GM19438 (cell line): Measurements from ENCODE around the gene RSRP1.
"Not testable (repeated sequence)": the region's sequence is repeated elsewhere in the genome, so short reads cannot be mapped to it uniquely, and the experiment has no call there.

ENCODE experiments used
- ATAC-seq: cut with Tn5 transposase; IDR thresholded peaks from one replicate; pipeline ENCODE4 v1.9.1; 2021; ENCODE audit warnings: low read depth; ENCODE audit not compliant: unreplicated experiment

Gene RSRP1, protein sequence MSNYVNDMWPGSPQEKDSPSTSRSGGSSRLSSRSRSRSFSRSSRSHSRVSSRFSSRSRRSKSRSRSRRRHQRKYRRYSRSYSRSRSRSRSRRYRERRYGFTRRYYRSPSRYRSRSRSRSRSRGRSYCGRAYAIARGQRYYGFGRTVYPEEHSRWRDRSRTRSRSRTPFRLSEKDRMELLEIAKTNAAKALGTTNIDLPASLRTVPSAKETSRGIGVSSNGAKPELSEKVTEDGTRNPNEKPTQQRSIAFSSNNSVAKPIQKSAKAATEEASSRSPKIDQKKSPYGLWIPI

DNA sequence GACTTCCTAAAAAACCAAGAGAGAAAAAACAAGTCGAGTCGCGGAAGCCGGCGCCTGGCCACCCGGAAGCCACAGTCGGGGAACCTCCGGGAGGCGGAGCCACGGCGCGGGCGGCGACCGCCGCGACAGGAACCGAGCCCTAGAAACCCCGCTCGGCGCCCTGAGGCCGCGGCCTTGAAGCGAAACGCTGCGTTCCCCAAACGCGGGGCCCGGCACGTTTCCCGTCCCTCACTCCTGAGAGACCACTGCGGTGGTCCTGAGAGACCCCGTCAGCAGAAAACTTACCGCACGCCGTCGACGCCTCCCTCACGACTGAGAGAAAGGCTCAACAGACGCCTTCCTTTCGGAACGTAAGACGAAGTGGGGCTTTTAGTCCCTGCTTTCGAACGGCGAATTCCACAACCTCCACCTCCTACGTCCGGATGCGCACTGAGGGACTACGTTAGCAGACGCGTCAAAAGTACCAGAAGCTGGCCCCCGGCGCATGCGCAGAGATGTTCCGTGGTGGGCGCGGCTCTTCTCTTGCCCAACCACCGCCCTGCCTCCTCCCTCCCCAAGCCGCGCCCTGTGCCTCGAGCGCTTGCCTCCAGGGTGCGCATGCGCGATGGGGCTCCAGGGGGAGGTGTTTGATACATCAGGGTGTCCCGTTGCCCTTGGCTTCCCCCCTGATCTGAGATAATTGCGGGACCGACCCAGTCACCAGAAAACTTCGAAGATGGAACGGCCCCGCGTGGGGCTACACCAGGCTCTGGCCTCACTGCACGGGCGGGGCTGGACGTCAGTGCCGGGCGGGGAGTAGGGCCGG, at the start of gene RSRP1:
Gene RSRP1 (minus strand): TSS at position 431 of the 805 bp plus-strand sequence. CDS start 491 bp downstream, outside the sequence.
- peak; percentile 87 for ATAC-seq

DNA sequence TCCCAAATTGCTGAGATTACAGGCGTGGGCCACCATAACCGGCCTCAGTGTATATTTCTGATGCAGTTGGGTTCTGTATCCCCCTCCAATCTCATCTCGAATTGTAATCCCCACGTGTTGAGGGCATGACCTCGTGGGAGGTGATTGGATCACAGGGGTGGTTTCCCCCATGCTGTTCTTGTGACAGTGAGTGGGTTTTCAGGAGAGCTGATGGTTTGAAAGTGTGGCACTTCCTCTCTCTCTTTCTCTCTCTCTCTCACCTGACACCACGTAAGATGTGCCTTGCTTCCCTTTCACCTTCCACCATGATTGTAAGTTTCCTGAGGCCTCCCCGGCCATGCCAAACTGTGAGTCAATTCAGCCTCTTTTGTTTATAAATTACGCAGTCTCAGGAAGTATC, 49.2 kb upstream of the RSRP1 start:
- ATAC-seq: not testable (repeated sequence)

DNA sequence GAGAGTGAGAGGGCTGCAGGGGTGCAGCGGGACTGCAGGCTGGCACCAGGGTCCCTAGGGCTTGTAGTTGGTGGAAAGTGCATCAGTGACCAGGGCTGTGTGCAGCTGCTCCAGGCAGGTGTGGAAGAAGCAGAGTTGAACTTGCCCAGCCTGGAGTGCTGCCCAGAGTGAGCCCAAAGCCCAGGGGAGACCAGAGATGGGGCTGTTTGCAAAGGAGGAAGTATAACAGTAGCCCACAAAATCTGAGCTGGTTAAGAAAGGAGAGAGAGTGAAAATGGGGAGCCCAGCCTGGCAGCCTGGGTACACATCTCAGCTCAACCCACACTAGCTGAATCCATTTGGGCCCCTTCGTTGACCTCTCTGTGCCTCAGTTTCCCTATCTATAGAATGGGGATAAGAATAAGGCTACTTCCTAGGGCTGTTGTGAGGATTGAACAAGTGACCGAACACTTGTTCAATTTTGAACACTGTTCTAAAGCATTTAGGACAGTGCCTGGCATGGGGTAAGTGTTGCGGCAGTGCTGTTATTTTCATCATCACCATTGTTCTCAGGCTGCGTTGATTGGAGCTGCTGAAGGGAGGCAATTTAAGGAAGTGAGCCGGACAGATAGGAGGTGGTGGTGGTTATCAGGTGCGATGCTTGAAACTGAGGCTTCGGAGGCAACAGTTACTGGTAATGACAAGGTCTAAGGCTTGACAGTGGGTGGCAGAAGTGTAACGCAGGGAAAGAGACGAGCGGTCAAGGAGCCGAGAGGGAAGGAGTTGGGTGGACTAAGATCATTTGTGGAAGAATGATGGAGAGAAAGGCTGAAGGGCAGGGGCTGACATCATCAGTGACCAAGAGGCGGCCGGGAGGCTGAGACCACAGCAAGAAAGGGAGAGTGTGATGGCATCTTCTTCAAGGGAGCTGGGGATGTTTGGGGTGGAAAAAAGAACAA, 47.9 kb upstream of the RSRP1 start:
- ATAC-seq: not testable (repeated sequence)

DNA sequence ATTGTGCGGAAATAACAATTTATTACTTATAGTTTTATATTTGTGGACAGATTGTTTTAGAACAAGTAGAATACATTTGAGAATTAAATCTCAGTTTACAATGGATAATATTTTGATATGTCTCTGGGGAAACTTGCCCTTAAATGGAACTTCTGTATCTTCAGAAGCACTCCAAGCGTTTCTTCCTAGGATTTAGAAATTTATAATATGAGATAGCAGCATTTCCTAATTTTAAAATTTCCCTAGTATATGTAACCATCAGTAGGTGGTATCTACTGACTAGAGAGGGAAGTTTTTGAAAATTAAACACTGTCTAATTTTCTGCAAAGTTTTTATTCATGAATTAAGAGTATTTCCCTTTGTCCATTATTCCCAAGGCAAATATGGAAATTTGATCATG, 46.2 kb upstream of the RSRP1 start:
- not testable (repeated sequence) for ATAC-seq

DNA sequence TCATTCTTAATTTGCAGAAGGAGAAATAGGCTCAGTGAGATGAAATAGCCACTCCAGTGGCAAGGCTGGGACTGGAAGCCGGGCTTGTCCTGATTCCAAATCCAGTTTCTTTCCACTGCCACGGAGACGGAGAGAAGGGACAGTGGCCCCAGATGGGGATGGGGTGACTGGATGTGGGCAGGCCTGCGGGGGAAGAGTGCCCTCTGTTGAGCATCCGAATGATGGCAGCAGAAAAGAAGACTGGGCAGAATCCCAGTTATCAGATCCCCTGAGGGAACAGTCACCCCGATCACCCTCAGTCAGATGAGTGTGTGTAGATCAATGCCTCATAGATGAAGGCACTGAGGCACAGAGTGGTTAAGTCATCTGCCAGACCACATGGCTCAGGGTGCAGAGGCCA, 42.8 kb upstream of the RSRP1 start:
- ATAC-seq: not testable (repeated sequence)

DNA sequence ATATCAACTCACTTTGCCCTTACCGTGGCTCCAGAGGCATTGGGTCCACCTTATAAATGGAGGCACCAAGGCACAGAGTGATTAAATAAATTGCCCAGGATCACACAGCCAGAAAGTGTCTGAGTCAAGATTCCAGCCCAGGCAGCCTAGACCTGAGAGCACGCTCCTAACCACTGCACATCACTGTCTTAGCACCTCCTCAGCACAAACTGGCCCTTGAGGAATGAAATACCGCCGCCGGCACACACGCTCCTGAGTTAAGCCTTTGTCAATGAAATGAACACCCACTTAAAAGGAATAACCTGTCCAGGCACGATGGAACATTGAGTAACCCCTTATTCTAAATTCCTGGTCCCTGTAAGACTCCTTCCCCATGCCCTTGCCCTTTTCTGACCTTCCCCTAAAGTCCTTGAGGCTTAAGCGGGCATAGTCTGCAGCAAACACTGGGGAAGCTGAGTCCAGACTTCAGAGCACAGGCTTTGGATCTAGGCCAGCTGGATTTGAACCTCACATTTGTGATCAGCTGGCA, 41.4 kb upstream of the RSRP1 start:
- ATAC-seq: not testable (repeated sequence)

DNA sequence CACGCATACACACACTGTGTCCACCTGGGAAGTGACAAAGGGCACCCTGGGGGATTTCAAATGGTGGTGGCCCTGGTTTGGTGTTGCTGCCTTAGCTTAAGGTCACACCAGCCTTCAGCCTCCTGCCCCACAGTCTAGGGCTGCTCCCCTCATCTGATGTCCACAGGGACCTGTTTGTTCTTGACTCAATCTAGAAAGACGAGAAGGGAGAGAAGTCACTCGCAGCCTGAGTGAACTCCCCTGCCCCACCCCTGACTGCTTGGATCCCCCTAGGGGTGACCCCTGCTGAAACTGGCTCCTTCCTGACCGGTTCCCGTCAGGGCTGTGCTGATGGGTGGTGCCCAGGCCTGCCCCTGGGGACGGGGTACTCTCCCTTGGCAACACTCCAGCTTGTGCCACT, 39.9 kb upstream of the RSRP1 start:
- ATAC-seq: not testable (repeated sequence)

DNA sequence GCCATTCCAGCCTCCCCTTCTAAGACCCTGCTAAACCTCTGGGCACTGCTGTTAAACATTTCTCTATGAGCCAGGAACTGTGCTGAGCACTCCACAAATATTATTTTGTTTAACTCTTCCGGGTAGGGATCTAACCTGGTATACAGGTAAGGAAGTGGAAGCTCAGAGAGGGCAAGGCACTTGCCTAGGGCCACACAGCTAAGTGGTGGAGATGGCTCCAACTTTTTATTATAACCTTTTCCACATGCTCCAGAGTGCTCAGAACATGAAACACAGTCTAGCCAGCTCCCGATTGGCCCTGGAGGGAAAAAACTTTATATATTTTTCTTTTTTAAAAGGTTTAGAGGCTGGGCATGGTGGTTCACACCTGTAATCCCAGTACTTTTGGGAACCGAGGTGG, 38.6 kb upstream of the RSRP1 start:
- not testable (repeated sequence) for ATAC-seq

DNA sequence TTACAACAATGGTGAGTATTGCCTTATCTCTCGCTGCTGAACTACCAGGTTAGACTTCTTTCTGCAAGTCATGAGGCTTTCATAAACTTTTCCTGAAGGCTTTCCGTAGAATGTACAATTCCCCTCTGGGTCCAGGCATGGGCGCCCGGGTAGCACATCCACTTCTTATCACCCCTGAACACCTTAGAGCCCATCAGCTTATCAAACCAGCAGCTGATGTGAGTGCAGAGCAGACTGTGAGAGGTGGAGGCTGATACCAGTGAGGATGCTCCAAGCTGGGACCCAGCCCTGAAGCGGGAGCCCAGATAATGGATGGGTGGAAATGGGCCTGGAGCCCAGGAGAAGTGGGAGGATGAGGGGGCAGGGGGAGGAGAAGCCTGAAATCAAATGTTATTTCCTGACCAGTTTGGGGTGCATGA, 32.4 kb upstream of the RSRP1 start:
- not testable (repeated sequence) for ATAC-seq

DNA sequence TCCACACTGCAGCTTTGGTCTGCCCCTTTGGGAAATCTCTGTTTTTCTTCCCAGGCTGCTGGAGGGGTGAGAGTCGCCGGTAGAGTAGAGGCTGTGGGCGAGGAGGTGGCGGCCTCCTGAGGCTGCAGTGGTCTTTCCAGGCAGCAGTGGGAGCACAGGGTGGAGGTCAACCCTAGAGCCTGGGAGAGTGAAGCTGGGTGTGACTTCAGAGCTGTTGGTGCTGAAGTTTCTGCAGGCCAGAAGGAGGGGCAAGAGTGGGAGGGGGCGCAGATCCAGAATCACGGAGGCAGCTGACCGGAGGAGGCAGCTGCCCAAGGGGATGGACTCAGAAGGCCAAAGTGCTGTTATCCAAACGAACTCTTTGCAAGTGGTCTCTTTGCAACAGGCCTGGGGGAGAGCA, 31.5 kb upstream of the RSRP1 start:
- not testable (repeated sequence) for ATAC-seq

DNA sequence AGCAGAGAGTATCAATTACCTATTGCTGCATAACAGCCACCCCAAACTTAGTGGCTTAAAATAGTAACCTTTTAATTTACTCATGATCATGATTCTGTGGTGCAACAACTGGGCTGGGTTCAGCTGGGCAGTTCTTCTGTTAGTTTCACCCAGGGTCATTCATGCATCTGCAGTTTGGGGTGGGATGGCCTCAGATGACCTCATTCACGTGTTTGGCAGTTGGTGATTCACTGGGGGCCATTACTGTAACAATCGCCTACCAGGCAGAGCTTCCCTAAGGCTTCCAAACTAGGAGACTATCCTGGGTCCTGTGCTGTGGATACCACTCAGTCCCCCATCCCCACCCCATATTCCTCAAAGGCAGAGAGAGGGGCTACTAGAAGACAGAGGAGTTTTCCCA, 31.1 kb upstream of the RSRP1 start:
- not testable (repeated sequence) for ATAC-seq

DNA sequence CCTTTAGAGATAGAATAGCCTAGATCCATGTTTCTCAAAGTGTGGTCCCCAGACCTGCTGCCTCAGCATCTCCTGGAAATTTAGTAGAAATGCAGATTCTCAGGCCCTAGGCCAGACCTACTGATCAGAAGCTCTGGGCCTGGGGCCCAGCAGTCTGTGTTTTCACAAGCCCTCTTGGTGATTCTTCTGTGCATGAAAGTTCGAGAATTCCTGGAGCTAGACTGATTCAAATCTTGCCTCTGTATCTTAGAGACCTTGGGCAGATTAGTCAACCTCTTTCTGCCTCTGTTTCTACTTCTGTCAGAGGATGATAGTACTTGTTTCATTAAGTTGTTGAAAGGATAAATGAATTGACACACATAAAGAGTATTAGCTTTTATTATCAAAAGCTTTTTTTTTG, 30.0 kb upstream of the RSRP1 start:
- ATAC-seq: not testable (repeated sequence)

DNA sequence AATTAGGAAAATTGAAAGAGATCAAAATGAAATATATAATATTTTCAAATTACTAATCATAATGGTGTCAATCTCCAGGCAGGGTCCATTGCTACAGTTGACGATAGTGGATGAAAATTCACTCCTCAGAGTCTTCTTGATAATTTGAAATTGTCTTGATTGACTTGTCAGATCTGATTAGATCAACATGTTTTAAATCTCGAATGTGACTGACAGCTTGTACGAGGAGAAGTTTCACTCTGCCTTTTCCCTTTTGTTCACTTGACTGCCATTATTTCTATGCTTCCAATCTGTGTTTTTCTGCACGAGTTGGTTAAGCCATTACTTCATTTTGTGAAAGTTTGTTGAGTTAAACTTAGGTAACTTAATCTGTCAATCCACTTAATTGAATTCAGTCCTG, 28.4 kb upstream of the RSRP1 start:
- not testable (repeated sequence) for ATAC-seq

DNA sequence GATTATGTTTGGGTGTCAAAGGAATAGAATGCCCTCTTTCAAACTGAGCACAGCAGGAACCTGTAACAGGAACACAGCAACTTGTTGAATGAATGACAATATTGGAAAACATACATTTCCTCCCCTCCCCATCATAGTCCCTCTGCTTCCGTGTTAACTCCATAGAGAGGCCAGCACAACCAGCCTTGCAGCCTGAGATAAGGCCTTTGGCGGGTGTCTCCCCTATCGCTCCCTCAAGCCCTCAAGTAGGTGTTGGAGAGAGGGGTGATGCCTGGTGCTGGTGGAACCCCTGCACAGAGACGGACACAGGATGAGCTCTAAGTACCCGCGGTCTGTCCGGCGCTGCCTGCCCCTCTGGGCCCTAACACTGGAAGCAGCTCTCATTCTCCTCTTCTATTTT, 25.0 kb upstream of the RSRP1 start, which contains the start of gene RHD:
Gene RHD (plus strand): TSS at position 272 of the 400 bp plus-strand sequence. CDS start 39 bp downstream, at position 311.
- ATAC-seq: not testable (repeated sequence)

DNA sequence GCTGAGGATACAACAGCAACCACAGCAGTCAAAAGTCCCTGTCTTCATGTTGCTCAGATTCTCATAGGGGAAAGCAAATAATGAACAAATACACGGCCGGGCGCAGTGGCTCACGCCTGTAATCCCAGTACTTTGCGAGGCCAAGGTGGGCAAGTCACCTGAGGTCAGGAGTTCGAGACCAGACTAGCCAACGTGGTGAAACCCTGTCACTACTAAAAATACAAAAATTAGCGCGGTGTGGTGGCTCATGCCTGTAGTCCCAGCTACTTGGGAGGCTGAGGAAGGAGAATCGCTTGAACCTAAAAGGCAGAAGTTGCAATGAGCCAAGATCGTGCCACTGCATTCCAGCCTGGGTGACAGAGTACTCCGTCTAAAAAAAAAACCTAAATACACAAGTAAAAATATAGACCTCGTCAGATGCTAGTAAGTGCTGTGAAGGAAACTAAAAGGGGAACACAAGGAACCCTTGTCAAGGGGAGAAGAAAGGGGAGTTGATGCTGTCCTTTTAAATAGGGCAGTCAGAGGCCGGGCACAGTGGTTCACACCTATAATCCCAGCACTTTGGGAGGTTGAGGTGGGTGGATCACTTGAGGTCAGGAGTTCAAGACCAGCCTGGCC, 21.0 kb upstream of the RSRP1 start:
- ATAC-seq: not testable (repeated sequence)

DNA sequence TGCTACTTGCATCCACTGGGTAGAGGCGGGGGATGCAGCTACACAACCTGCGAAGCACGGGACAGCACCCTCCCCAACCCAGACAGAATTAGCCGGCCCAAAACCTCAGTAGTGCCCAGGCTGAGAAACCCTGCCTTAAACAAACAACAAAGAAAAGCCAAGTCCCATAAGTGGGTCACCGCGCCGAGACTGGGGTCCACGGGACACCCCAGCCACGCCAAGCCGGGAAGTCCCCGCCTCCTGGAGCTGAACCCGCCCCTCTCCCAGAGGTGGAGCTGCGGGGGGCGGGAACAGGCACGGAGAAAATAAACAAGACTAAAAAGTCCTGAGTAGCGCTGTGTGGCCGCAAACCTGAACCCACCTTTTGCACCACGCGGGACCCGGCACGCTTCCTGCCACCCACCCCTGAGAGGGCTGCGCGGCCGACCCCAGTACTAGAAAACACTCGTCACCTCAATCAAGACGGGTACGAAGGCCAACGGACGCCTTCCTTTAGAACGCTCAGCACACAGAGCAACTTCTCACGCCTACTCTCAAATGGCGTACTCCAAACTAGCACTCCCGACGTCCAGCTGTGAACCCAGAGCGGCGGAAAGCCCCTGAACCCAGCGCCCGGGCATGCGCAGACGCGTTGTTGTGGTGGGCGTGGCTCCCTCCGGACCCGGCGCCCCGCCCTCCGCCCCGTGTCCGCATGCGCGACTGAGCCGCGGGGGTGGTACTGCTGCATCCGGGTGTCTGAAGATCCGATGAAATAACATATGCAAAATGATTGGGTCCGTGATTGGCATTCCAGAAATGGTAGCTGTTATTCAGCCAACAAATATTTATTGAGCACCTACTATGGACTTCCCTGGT, 20.3 kb upstream of the RSRP1 start:
- ATAC-seq: peak; percentile 84

DNA sequence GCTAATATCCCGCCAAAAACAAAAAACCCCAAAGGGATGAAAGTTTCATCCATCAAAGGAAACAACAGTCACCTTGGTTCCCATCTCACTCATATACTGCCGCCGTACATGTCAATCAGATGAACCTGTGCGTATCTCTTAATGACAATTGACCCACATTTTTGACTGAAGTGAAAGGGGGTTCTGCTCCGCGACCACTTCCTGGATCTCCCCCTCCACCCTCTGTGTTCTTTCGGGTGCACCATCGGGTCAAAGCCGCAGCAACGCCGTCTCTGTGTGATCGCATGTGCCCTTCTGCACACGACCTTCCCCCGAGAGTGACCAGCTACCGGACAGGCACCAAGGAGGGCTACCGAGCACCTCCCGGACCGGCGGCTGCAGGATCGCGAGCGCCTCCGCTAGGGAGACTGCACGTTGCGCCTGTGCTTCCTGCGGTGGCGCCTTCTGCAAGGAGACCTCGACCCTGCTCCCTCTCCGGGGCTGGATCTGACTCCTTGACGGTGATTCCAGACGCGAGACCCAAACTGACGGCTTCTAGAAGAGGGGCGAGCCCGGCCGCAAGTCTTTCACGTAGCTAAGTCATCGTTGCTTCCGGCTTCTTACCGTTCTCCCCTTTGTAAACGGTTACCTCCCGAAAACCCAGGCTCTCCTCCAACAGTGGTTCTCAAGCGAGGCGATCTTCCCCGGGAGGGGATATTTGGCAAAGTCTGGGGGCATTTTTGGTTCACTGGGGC, 19.5 kb upstream of the RSRP1 start:
- ATAC-seq: not testable (repeated sequence)

DNA sequence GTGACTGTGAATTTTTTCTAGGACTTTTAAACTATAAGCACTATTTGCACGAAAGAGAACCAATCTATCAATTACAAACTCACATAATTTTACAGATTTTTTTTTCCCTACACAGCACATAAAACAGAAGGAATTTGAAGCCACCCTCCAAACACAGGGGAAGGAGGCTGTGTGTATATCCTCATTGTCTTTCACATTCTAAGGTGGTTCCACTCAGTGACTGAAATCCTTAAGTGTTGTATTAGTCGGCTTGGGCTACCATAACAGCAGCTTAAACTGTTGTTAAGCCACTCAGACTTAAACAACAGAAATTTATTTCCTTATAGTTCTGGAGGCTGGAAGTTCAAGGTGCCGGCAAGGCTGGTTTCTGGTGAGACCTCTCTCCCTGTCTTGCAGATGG, 13.1 kb upstream of the RSRP1 start:
- not testable (repeated sequence) for ATAC-seq
